ENCODE measurements around the gene PLEKHO1.

GRCh38 chr1:150178548-150178947, 28.8 kb downstream of the PLEKHO1 start:
- no peak for TF ChIP-seq EZH2 (IDR thresholded peaks at IDR 0.05; ENCODE audit: low read length, missing control alignments)
- TF ChIP-seq CTCF (conservative IDR thresholded peaks at IDR 0.05 in 1 of 2, IDR thresholded peaks at IDR 0.05 in 1 of 2; ENCODE audit: low read depth in 1 of 2, low read length in 2 of 2): no peak

All from fibroblast of lung (primary cell).